SJCRH30 (cell line): Measurements from ENCODE around the gene EMC10. TPM values are rescaled to one million over a fixed set of nuclear protein-coding genes. Genes with fewer than 3 reads are reported as not detected.
"Not testable (repeated sequence)": the region's sequence is repeated elsewhere in the genome, so short reads cannot be mapped to it uniquely, and the experiment has no call there.

ENCODE experiments used
- DNase-seq, 2 experiments: peaks; one replicate each; pipeline ENCODE4 v3.0.0-alpha.2; 2015 to 2020
- H3K27ac ChIP-seq: fragments of 250-450 bp; sonication (Bioruptor Pico); 2 replicates; pipeline ENCODE4 v1.5.1; 2020; ENCODE audit warnings: mild to moderate bottlenecking, moderate library complexity
- H3K27me3 ChIP-seq: fragments of 250-450 bp; sonication (Bioruptor Pico); 2 replicates; pipeline ENCODE4 v1.5.1; 2020; ENCODE audit warnings: mild to moderate bottlenecking, moderate library complexity
- H3K36me3 ChIP-seq: fragments of 250-450 bp; sonication (Bioruptor Pico); 2 replicates; pipeline ENCODE4 v1.5.1; 2020; ENCODE audit warnings: mild to moderate bottlenecking, moderate library complexity
- H3K4me1 ChIP-seq: fragments of 250-450 bp; sonication (Bioruptor Pico); 2 replicates; pipeline ENCODE4 v1.5.1; 2020; ENCODE audit warnings: mild to moderate bottlenecking, moderate library complexity
- H3K4me3 ChIP-seq: fragments of 250-450 bp; sonication (Bioruptor Pico); 2 replicates; pipeline ENCODE4 v1.5.1; 2020; ENCODE audit warnings: mild to moderate bottlenecking, moderate library complexity
- H3K9me3 ChIP-seq: fragments of 250-450 bp; sonication (Bioruptor Pico); replicated peaks from 2 replicates; pipeline ENCODE4 v1.5.1; 2020; ENCODE audit warnings: mild to moderate bottlenecking, moderate library complexity
- total RNA-seq: library from RNA; depleted of rRNA; stranded (reverse); fragments of >200 nt; shearing (Covaris generic); gene quantifications from 2 replicates; pipeline ENCODE4 v1.2.3, GENCODE V29; 2014

The EMC10 gene
- total RNA-seq, 1 experiment from 2014 or later, result 52.7 TPM

GRCh38 chr19:50439130-50439529 lies 37.2 kb upstream of the EMC10 start:
- H3K4me1 ChIP-seq, result peaks cover 11% of the 10 kb centered on the region
- H3K4me3 ChIP-seq, H3K27me3 ChIP-seq, H3K9me3 ChIP-seq, H3K27ac ChIP-seq, DNase-seq, H3K36me3 ChIP-seq: not testable (repeated sequence)

- Histone ChIP-seq H3K27me3 (no peaks in the 10 kb centered on the region), H3K9me3 (no peaks in the 10 kb centered on the region; the same call in 1 of the 2 replicates), H3K36me3 (no peaks in the 10 kb centered on the region), H3K27ac (no peak overlapping the region), H3K4me1 (no peaks in the 10 kb centered on the region), H3K4me3 (no peak overlapping the region)
- DNase-seq, result no peak
Observed at GRCh38 chr19:50444059-50444458, 32.2 kb upstream of the EMC10 start.

GRCh38 chr19:50447053-50447452 lies 29.3 kb upstream of the EMC10 start:
- Histone ChIP-seq H3K27ac (no peak overlapping the region), H3K36me3 (no peaks in the 10 kb centered on the region), H3K9me3 (no peaks in the 10 kb centered on the region; the same call in 1 of the 2 replicates), H3K4me1 (no peaks in the 10 kb centered on the region), H3K27me3 (no peaks in the 10 kb centered on the region), H3K4me3 (no peak overlapping the region)
- DNase-seq, result no peak

GRCh38 chr19:50447750-50448149 lies 28.6 kb upstream of the EMC10 start:
- H3K27ac ChIP-seq, result no peak overlapping the region
- no peaks in the 10 kb centered on the region for H3K36me3 ChIP-seq
- no peak for DNase-seq
- no peaks in the 10 kb centered on the region for H3K27me3 ChIP-seq
- H3K4me3 ChIP-seq, result no peak overlapping the region
- no peaks in the 10 kb centered on the region; the same call in 1 of the 2 replicates for H3K9me3 ChIP-seq
- no peaks in the 10 kb centered on the region for H3K4me1 ChIP-seq

GRCh38 chr19:50449236-50449899 lies 26.9 kb upstream of the EMC10 start:
- no peaks in the 10 kb centered on the region; the same call in 1 of the 2 replicates for H3K9me3 ChIP-seq
- H3K4me3 ChIP-seq, result no peak overlapping the region
- H3K36me3 ChIP-seq, result no peaks in the 10 kb centered on the region
- no peak for DNase-seq
- H3K27ac ChIP-seq, result no peak overlapping the region
- no peaks in the 10 kb centered on the region for H3K4me1 ChIP-seq
- H3K27me3 ChIP-seq, result no peaks in the 10 kb centered on the region

GRCh38 chr19:50450369-50451222 lies 25.7 kb upstream of the EMC10 start:
- H3K4me1 ChIP-seq, result no peaks in the 10 kb centered on the region
- no peaks in the 10 kb centered on the region for H3K27me3 ChIP-seq
- no peaks in the 10 kb centered on the region; the same call in 1 of the 2 replicates for H3K36me3 ChIP-seq
- DNase-seq, result no peak
- H3K4me3 ChIP-seq, result no peak overlapping the region
- H3K9me3 ChIP-seq, result no peaks in the 10 kb centered on the region; the same call in 1 of the 2 replicates
- no peak overlapping the region for H3K27ac ChIP-seq

GRCh38 chr19:50451223-50451534 lies 25.1 kb upstream of the EMC10 start:
- no peak for DNase-seq
- H3K4me1 ChIP-seq, result no peaks in the 10 kb centered on the region
- no peak overlapping the region for H3K4me3 ChIP-seq
- no peak overlapping the region for H3K27ac ChIP-seq
- no peaks in the 10 kb centered on the region; the same call in 1 of the 2 replicates for H3K36me3 ChIP-seq
- H3K27me3 ChIP-seq, result no peaks in the 10 kb centered on the region
- no peaks in the 10 kb centered on the region; the same call in 1 of the 2 replicates for H3K9me3 ChIP-seq

GRCh38 chr19:50453243-50453642 lies 23.1 kb upstream of the EMC10 start:
- H3K9me3 ChIP-seq, result no peaks in the 10 kb centered on the region
- H3K4me3 ChIP-seq, result no peak overlapping the region
- no peaks in the 10 kb centered on the region for H3K27me3 ChIP-seq
- no peaks in the 10 kb centered on the region for H3K4me1 ChIP-seq
- H3K27ac ChIP-seq, result no peak overlapping the region
- H3K36me3 ChIP-seq, result no peaks in the 10 kb centered on the region; the same call in 1 of the 2 replicates
- DNase-seq, result no peak

GRCh38 chr19:50455992-50456391 lies 20.3 kb upstream of the EMC10 start:
- Histone ChIP-seq H3K9me3 (no peaks in the 10 kb centered on the region), H3K27me3 (no peaks in the 10 kb centered on the region), H3K27ac (no peak overlapping the region), H3K36me3 (no peaks in the 10 kb centered on the region; the same call in 1 of the 2 replicates), H3K4me1 (peaks cover 9% of the 10 kb centered on the region), H3K4me3 (no peak overlapping the region)
- DNase-seq, result no peak

- Histone ChIP-seq H3K4me1 (peaks cover 9% of the 10 kb centered on the region), H3K27ac (no peak overlapping the region), H3K36me3 (no peaks in the 10 kb centered on the region; the same call in 1 of the 2 replicates), H3K4me3 (no peak overlapping the region), H3K27me3 (no peaks in the 10 kb centered on the region), H3K9me3 (no peaks in the 10 kb centered on the region)
- DNase-seq, result no peak
Observed at GRCh38 chr19:50457300-50457699, 19.0 kb upstream of the EMC10 start.

GRCh38 chr19:50458396-50459066 lies 17.8 kb upstream of the EMC10 start:
- Histone ChIP-seq H3K4me3 (no peak overlapping the region), H3K36me3 (no peaks in the 10 kb centered on the region; the same call in 1 of the 2 replicates)

GRCh38 chr19:50459067-50459456 lies 17.2 kb upstream of the EMC10 start:
- H3K9me3 ChIP-seq, result no peaks in the 10 kb centered on the region
- no peaks in the 10 kb centered on the region for H3K27me3 ChIP-seq
- DNase-seq, result no peak
- no peak overlapping the region for H3K27ac ChIP-seq
- H3K4me3 ChIP-seq, result no peak overlapping the region
- H3K4me1 ChIP-seq, result peaks cover 9% of the 10 kb centered on the region
- no peaks in the 10 kb centered on the region; the same call in 1 of the 2 replicates for H3K36me3 ChIP-seq

More at GRCh38 chr19:50458396-50459066, 17.8 kb upstream of the EMC10 start:
- H3K4me1 ChIP-seq, result peaks cover 9% of the 10 kb centered on the region
- H3K27ac ChIP-seq, result no peak overlapping the region
- H3K9me3 ChIP-seq, result no peaks in the 10 kb centered on the region
- H3K27me3 ChIP-seq, result no peaks in the 10 kb centered on the region
- no peak for DNase-seq

GRCh38 chr19:50459638-50460037 lies 16.7 kb upstream of the EMC10 start:
- no peak for DNase-seq

GRCh38 chr19:50460161-50460765 lies 16.0 kb upstream of the EMC10 start:
- no peak overlapping the region for H3K27ac ChIP-seq
- peaks cover 9% of the 10 kb centered on the region for H3K4me1 ChIP-seq
- H3K9me3 ChIP-seq, result no peaks in the 10 kb centered on the region
- peak in 1 of 2 experiments; percentile 42 for DNase-seq
- no peaks in the 10 kb centered on the region for H3K27me3 ChIP-seq
- H3K36me3 ChIP-seq, result no peaks in the 10 kb centered on the region; the same call in 1 of the 2 replicates
- no peak overlapping the region for H3K4me3 ChIP-seq

More at GRCh38 chr19:50459638-50460037, 16.7 kb upstream of the EMC10 start:
- Histone ChIP-seq H3K36me3 (no peaks in the 10 kb centered on the region; the same call in 1 of the 2 replicates), H3K9me3 (no peaks in the 10 kb centered on the region), H3K27ac (no peak overlapping the region), H3K4me1 (peaks cover 9% of the 10 kb centered on the region), H3K27me3 (no peaks in the 10 kb centered on the region), H3K4me3 (no peak overlapping the region)
